HT-29 (cell line): ENCODE measurements around the gene FBN1. TPM values are rescaled to one million over a fixed set of nuclear protein-coding genes. Genes with fewer than 3 reads are reported as not detected.

Source experiments
- DNase-seq: peaks from one replicate; pipeline ENCODE4 v3.0.0-alpha.2; 2015; ENCODE audit warnings: low spot score
- total RNA-seq: library from RNA; depleted of rRNA; stranded (reverse); fragments of >200 nt; shearing (Covaris generic); gene quantifications from 2 replicates; pipeline ENCODE4 v1.2.3, GENCODE V29; 2014; rRNA removed

FBN1 gene
- total RNA-seq, result 0.39 and 0.61 TPM in 2 replicates

DNA sequence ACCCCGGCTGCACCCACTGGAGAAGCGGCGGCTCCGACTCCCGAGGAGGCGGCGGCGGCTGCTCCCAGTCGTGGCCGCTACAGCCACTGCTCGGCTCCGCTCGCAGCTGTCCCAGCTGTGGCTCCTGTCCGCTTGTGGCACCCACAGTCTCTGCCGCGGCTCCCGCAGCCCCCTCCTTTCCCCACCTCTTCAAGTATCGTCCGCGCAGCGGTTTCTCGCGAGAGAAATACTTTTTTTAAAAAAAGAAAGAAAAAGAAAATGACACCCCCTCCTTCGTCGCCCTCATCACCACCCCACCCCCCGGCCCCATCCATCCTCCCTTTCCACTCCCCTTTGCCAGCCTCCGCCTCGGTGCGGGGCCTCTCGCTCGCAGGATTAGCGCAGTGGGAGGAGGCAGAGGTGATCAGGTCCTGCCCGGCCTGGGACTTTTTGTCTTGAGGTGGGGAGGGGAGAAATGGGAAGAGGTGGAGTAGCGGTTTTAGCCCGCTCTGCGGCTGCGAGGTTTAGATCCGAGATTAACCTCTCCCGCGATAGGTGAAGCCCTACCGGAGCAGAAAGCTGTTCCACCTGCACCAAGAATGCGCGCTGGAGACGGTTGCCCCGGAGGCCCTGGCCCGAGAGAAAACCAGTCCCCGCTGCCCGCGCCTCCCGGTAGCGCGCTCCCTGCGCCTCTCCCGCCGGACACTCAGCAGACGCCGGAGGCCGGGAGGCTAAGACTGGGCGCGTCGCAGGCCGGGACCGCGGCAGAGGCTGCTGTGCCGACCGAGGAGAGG lies at the start of gene FBN1:
Gene FBN1 (minus strand): TSS at position 152 of the 773 bp plus-strand sequence. CDS start 940 bp downstream, outside the sequence.
- DNase-seq, result no peak

DNA sequence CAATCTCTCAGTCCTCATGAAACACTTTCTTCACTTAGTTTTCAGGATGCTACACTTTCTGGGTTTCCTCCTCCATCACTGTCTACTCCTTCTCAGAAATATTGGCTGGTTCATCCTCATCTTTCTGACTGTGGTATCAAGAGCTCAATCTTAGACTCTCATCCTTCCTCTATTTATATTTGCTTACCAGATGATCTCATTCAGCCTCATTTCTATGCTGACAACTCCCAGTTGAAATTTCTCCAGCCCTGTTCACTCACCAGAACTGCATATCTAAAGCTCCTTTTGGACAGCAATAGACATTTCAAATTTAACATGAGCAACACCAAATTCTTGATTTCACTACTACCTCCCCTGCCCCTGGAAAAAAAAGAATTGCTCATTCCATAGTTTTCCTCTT lies 48.0 kb upstream of the FBN1 start:
- no peak for DNase-seq

DNA sequence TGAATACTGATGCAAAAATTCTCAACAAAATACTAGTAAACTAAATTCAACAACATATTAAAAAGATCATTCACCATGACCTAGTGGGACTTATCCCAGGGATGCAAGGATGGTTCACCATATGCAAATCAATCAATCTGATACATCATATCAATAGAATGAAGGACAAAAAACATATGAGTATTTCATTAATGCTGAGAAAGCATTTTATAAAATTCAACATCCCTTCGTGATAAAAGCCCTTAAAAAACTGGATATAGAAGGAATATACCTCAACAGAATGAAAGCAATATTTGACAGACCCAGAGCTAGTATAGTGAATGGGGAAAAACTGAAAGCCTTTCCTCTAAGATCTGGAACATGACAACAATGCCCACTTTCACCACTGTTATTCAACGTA lies 43.0 kb upstream of the FBN1 start:
- no peak for DNase-seq

DNA sequence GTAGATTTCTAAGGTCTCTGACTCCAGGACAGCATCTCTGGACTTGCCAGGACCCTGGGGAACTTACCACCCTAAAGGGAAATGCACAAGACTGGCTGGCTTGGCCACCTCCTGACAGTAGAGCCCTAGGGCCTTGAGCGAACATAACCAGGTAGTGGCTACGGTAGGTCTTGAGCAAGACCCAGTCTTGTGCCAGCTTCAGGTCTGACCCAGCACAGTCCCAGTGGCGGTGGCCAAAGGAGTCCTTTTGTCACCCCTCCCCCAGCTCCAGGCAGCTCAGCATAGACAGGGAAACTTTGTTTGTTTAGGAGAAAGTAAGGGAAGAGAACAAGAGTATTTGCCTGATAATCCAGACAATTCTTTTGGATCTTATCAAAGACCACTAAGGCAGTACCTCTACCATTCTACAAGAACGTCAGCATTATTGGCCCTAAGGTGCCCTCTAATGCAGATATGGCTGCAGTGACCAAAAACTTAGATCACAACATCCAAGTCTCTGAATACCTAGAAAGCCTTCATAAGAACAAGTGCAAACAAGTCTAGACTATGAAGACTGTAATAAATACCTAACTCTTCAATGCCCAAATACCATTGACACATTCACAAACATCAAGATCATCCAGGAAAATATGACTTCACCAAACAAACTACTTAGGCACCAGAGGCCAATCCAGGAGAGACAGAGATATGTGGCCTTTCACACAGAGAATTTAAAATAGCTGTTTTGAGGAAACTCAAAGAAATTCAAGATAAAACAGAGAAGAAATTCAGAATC lies 38.7 kb upstream of the FBN1 start:
- no peak for DNase-seq

DNA sequence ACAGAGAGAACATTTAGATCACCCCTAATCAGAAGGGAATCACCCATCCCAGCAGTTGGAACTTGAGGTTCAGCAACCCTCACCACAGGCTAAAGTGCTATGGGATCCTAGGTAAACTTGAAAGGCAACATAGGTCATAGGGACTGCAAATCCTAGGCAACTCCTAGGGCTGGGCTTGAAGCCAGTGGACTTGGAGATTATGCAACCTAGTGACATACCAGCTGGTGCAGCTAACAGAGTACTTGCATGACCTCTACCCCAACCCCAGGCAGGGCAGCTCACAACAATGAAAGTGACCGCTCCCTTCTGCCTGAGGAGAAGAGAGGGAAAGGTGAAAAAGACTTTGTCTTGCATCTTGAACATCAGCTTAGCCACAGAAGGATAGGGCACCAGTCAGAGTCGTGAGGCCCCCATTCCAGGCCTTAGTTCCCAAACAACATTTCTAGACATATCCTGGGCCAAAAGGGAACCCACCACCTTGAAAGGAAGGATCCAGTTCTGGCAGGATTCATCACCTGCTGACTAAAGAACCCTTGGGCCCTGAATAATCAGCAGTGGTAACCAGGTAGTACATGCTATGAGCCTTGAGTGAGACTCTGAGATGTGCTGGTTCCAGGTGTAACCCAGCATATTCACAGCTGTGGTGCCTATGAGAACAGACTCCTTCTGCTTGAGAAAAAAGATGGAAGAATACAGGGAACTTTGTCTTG lies 37.6 kb upstream of the FBN1 start:
- peak; percentile 57 for DNase-seq

DNA sequence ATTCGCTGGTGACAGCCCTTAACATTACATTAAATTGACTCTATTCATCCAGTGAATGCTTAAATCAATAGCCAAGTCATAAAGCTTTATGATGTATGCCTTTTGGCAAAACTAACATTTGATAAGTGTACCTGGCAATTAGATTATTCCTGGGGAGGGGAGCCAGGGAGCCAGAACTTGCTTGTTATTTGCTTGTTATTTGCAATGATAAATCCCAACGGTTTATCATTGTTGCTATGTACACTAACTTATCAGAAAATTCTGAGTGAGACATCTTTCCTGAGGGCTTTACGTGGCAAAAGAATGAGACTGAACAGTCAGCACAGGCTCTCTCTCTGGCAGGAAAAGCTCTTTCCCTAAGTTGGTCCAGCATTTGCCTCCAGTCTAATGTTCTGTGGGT lies 35.8 kb upstream of the FBN1 start:
- DNase-seq, result no peak

DNA sequence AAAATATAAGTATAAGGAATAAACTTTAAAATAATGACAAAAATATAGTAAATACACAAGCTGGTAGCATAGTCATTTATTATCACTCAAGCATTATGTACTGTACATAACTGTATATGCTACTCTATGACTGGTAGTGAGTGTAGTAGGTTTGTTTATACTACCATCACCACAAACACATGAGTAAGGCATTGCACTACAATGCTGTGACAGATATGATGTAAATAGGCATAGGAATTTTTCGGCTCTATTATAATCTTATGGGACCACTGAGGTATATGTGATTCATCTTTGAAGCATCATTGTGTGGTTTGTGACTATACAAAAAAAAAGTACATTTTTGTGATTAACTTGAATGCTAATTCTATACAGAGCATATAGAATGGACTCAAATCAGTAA lies 35.3 kb upstream of the FBN1 start:
- DNase-seq, result no peak

DNA sequence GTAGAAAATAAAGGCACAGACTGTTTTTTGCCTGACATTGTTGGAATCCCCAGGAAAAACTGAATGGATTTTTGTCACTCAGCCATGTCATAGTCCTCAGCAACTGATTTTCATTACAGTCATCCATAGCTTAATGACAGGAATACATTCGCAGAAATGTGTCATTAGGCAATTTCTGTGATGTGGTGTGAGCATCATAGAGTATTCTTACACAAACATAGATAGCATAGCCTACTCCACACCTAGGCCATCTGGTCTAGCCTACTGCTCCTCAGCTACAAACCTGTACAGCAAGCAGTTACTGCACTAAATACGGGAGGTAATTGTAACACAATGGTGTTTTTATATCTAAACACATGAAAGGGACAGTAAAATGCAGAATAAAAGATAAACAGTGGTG lies 34.4 kb upstream of the FBN1 start:
- DNase-seq, result no peak

DNA sequence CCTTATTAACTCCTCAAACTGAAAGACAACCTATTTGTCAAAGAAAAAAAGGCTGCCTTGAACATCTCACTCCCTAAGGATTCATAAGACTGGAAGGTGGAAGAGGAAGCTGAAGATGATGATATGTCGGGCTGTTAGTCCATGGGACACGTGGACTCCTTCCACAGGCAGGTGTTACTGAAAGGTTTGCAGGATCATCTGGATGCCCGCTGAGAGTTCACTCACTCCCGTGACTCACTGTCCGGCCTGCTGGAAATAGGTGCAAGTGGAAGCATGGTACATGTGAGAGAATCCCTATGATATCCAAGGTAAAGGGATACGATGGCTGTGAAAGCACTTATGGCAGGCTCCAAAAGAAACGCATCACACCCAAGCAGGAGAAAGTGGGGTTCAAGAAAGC lies 33.3 kb upstream of the FBN1 start:
- no peak for DNase-seq

DNA sequence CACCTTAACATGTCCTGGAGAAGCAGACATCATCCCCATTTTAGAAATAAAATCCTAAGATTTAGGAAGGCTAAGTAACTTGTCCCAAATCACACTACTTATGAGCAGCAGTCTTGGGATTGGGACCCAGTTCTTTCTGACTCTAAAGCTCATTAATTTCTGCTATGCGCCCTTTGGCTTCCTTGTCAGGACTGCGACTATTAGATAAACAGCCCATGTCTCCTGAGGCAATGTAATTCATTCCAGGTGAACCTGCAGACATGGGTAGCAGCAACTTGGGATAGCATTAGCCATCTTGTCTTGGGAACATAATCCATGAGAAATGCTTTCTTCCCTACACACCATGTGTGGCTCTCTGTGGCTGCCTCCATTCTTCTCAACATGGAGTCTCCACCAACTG lies 32.3 kb upstream of the FBN1 start:
- DNase-seq, result no peak

DNA sequence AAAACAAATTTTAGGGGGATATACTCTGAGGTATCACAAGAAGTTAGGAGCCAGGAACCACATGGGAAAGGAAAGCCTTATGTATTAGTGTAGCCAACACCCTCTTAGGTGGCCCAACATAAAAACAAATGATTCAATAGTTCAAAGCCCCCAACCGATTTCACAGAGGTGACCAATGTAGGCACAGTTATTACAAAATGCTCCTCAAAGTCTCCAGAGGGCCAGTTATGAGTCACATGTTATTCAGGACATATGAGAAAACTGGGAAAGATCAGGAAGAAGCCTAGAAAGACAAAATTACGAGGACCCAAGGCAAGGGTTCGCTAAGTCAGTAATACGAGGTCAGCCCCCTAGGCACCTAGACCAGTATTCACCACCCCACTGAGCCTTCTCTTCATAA lies 29.9 kb upstream of the FBN1 start:
- no peak for DNase-seq

DNA sequence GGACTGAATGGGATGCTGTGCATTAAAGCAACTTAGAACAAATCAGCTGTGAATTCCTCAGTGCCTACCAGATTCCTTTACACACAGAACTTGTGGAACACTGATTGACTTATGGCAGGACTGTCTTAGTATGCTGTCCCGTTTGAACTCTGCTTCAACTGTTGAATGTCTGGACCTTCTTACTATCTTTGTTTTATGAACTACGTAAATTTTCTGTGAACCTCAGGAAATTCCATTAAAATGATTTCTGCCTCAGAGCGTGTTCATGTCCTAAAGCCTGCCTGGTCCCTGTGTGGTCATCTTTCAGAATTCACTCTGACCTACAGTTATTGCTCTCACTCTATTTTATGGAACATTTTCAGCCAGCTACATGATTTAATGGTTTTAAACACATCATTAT lies 29.4 kb upstream of the FBN1 start:
- no peak for DNase-seq

DNA sequence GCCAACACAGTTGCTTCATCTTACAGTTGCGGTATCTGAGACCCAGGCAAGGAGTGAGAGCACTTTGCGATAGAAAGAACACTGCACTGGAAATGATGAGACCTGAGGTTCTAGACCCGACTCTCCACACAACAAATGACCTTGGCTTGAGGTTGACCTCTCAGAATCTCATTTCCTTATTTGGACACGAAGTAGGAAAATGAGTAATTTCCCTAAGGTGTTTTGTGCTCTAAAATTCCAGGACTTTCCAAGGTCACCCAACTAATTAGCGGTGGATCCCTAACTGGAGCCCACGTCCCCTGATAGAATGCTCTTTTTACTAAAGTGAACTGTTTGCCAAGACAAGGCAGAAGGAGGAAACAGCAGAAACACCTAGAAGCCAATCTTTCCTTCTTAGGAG lies 26.7 kb upstream of the FBN1 start:
- DNase-seq, result no peak

DNA sequence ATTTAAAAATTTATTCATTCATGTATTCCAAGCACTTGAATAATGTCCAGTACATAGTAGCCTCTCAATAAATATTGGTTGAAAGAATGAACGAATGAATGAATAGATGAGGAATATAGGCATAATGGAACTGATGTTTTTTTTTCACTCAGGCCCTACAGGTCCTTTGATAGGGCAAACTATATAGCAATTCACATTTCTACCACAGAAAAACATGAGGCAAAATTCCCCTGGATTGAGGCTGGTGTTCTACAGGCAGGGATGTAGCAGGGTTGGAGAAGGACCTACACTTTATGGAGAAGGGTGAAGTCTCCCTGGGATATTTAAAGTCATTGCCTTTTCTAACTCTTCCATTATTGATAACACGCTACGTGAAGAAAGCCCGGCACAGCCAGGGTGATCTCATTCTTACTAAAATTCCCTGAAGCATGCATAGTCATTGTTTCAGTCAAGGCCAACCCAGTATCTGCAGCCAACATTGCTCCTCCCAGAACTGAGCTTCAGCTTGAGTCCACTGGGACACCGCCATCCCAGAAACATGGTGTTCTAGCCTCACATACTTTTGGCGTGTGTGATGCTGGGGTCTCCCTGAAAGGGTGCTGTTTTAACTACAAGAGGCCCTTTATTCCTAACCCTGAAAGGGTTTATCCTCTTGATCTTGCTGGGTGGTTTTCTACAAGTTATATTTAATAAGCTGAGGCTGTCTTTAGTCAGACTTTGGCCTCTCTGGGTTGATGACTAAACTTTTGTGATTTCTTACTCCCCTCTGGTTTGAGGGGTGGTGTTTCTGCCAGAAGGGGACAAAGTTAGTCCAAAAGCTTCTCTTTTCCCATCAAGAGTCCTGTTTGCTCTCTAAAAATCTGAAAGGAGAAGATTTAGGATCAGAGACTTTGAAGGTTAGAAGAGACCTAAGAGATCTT lies 25.9 kb upstream of the FBN1 start:
- DNase-seq, result no peak

DNA sequence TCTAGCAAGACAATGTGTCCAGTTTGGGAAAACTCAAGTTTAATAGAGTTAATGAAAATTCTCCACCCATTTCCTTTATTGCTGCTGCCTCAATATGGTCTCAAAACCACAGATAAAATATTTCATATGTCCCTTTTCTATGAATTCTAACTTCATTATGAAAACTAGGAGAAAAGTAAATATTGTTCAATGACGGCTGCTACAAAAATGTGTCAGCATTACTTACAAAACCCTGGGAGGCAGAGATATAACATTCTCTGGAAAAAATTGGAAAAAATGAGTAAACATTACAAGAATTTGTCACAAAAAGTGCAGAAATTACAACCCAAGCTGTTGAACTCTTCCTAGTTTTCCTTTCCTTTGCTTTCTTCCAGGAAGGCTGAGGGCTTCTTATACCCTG lies 22.2 kb upstream of the FBN1 start:
- no peak for DNase-seq

DNA sequence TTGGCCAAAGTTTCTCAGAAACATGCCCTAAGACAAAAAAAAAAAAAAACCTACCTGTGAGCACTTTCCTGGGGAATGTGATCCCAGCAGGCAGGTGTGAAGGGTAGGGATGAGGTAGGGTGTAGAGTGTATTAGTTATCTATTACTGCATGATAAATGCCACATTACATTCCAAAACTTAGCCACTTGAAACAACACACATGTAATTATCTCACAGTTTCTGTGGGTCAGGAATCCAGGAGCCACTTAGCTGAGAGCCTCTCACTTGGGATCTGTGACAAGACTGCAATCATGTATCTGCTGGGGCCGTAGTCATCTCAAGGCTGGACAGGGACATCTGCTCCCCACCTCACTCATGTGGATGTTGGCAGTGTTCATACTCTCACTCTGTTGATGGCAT lies 18.9 kb upstream of the FBN1 start:
- no peak for DNase-seq

DNA sequence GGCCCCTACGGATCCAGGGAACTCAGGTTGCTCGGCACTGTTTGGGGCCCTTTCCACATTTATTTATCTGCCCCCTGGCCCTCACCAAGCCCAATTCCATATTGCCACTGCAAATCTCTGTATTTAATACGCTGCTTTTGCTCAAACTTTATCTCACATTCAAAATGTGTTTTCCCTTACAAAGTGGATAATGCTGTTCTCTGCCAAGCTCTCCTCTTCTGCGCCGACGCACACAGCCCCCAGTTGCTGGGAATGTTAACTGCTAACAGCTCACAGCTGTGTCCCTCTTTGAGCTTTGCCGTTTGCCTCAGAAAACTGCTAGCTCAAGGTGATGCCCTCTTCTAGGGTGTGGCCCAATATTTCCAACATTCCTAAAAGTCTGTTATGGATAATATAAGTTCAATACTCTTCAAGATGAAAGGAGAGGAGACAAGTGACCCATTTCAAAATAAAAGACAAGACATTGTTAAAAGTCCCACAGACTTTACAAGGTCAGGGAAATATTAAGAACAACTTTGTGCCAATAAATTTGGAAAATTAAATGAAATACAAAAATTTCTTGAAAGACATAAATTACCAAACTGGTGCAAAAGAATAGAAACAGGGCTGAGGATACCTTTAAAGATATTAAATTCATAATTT lies 12.6 kb upstream of the FBN1 start:
- DNase-seq, result no peak

DNA sequence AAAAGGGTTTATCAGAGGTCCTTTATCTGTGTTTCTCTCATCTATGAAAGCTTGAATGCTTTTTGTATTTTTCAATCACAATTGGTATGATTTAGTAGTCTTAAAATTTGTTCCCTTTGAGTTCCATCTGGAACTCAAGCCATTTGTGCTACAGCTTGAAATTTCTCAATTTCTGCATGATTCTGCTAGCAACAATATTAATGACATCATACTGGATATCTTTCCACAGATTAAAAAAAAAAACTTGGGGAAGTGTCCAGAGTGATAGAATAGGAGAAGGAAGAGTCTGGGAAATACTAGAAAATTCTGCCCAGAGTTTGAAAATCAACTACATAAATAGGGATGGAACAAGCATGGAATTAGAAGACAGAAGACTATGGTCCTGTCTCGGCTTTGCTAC lies 9.3 kb upstream of the FBN1 start:
- no peak for DNase-seq

DNA sequence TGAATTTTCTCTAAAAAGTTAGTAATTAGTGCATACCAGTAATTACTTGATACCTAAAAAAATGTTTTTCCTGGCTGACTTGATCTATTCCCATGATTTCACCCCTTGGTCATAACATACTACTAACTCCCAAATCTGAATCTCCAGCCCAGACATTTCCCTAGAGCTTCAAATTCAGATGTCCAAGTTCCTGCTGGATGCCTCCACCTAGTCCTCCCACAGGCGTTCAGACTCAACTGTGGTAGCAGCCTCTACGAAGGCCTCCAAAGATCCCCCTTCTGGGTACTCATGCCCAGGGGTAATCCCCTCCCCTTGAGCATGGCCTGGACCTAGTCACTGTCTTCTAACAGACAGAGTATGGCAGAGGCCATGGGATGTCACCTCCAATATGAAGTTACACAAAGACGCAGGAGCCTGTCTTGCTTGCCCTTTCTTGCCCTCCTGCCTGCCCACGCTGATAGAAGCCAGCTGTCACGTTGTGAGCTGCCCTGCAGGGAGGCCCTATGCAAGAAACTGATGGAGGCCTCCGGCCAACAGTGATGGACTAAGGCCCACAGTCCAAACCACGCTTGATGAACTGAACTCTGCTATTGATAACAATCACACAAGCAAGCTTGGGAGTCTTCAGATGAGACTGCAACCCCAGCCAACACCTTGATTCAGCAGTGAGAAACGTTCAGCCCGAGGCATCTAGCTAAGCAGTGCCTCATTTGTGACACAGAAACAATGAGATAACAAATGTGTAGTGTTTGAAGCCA lies 8.6 kb upstream of the FBN1 start:
- no peak for DNase-seq

DNA sequence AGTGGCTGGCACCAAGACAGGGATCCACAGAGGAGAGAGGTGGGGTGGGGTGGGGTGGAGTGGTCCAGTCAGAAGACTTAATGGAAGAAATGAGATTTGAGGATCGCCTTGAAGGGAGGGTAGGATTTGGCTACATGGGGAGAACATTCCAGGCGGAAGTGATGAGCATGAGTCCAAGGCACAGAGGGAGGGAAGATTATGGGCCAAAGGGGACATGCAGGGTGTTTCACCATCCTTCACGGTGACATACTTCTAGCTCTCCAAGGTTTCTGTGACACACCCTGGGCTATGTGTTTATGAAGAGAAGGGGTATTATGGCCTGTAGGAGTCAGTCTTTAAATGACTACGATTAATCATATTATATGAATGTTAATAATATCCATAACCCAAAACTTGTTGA lies 7.7 kb upstream of the FBN1 start:
- no peak for DNase-seq
